Measurements from ENCODE around the gene IL21R.

Gene IL21R

DNA sequence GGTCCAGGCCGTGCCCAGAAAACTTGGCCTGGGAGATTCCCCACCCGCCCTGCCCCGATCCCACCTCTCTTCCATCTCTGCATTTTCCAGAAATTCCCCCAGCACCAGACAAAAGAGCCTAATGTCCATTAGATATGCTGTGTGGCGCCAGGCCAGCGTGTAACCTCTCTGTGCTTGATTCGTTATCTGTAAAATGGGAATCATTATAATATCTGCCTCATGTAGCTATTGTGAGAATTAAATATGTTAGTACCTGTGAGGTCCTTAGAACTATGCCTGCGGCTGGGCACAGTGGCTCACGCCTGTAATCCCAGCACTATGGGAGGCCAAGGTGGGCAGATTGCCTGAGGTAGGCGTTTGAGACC lies 33.6 kb upstream of the IL21R start:
- TF ChIP-seq, protein P1, sequence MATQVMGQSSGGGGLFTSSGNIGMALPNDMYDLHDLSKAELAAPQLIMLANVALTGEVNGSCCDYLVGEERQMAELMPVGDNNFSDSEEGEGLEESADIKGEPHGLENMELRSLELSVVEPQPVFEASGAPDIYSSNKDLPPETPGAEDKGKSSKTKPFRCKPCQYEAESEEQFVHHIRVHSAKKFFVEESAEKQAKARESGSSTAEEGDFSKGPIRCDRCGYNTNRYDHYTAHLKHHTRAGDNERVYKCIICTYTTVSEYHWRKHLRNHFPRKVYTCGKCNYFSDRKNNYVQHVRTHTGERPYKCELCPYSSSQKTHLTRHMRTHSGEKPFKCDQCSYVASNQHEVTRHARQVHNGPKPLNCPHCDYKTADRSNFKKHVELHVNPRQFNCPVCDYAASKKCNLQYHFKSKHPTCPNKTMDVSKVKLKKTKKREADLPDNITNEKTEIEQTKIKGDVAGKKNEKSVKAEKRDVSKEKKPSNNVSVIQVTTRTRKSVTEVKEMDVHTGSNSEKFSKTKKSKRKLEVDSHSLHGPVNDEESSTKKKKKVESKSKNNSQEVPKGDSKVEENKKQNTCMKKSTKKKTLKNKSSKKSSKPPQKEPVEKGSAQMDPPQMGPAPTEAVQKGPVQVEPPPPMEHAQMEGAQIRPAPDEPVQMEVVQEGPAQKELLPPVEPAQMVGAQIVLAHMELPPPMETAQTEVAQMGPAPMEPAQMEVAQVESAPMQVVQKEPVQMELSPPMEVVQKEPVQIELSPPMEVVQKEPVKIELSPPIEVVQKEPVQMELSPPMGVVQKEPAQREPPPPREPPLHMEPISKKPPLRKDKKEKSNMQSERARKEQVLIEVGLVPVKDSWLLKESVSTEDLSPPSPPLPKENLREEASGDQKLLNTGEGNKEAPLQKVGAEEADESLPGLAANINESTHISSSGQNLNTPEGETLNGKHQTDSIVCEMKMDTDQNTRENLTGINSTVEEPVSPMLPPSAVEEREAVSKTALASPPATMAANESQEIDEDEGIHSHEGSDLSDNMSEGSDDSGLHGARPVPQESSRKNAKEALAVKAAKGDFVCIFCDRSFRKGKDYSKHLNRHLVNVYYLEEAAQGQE (IDR thresholded peaks at IDR 0.05; ENCODE audit: insufficient replicate concordance, low read depth): no peak
- TF ChIP-seq GABPA (IDR thresholded peaks at IDR 0.05; ENCODE audit: low read depth) (no peak), CTCF (IDR thresholded peaks at IDR 0.05; ENCODE audit: insufficient read depth, low read length) (no peak), SPI1 (IDR thresholded peaks at IDR 0.05; ENCODE audit: borderline replicate concordance, low read depth) (no peak), POLR2AphosphoS5 (IDR thresholded peaks at IDR 0.05; ENCODE audit: low read depth) (no peak)
- H3K4me3 ChIP-seq (replicated peaks; ENCODE audit: insufficient read depth, low read length): no peak overlapping the region
- no peaks in the 10 kb centered on the region for H3K27me3 ChIP-seq (ENCODE audit: insufficient read depth, poor library complexity, severe bottlenecking)
- DNase-seq (ENCODE audit: low read depth in 1 of 2, low spot score in 1 of 2): no peak
- no peak overlapping the region for H3K27ac ChIP-seq (replicated peaks)

DNA sequence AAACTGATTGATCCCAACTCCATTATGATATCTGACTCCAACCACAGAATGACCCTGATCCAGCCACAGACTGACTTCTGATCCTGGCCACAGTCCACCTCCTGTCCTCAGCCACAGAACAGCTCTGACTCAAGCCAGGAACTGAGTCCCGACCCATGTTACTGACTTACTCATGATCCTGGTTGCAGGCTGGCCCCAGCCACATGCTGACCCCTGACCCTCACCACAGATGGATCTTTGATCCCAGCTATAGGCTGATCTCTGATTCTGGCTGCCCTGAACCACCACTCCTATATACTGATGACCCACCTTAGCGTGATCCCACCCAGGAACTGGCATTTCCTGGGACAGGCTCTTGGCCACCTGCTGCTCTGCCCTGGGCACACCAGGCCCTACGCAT lies 32.2 kb upstream of the IL21R start:
- DNase-seq (ENCODE audit: low read depth in 1 of 2, low spot score in 1 of 2): no peak
- H3K4me3 ChIP-seq (replicated peaks; ENCODE audit: insufficient read depth, low read length): no peak overlapping the region
- TF ChIP-seq CTCF (IDR thresholded peaks at IDR 0.05; ENCODE audit: insufficient read depth, low read length) (no peak), GABPA (IDR thresholded peaks at IDR 0.05; ENCODE audit: low read depth) (no peak), SPI1 (IDR thresholded peaks at IDR 0.05; ENCODE audit: borderline replicate concordance, low read depth) (no peak), POLR2AphosphoS5 (IDR thresholded peaks at IDR 0.05; ENCODE audit: low read depth) (no peak)
- TF ChIP-seq, protein P1 (IDR thresholded peaks at IDR 0.05; ENCODE audit: insufficient replicate concordance, low read depth): no peak
- no peak overlapping the region for H3K27ac ChIP-seq (replicated peaks)
- no peaks in the 10 kb centered on the region for H3K27me3 ChIP-seq (ENCODE audit: insufficient read depth, poor library complexity, severe bottlenecking)

GRCh38 chr16:27370318-27370717 lies 31.7 kb upstream of the IL21R start:
- no peak overlapping the region for H3K27ac ChIP-seq (replicated peaks)
- H3K4me3 ChIP-seq (replicated peaks; ENCODE audit: insufficient read depth, low read length): no peak overlapping the region
- no peaks in the 10 kb centered on the region for H3K27me3 ChIP-seq (ENCODE audit: insufficient read depth, poor library complexity, severe bottlenecking)
- TF ChIP-seq, protein P1 (IDR thresholded peaks at IDR 0.05; ENCODE audit: insufficient replicate concordance, low read depth): no peak
- TF ChIP-seq POLR2AphosphoS5 (IDR thresholded peaks at IDR 0.05; ENCODE audit: low read depth): no peak
- no peak for TF ChIP-seq GABPA (IDR thresholded peaks at IDR 0.05; ENCODE audit: low read depth)
- no peak for TF ChIP-seq SPI1 (IDR thresholded peaks at IDR 0.05; ENCODE audit: borderline replicate concordance, low read depth)
- TF ChIP-seq CTCF (IDR thresholded peaks at IDR 0.05; ENCODE audit: insufficient read depth, low read length): no peak
- no peak for DNase-seq (ENCODE audit: low read depth in 1 of 2, low spot score in 1 of 2)
